ENCODE measurements around the gene DCLK1. TPM values are rescaled to one million over a fixed set of nuclear protein-coding genes. Genes with fewer than 3 reads are reported as not detected.

Gene DCLK1
- total and polyA plus RNA-seq, 10 of the 15 experiments (the other 5 are each of a cell fraction or from before 2014, with no cell fraction given), result not detected

GRCh38 chr13:35956074-35956473 is 175.1 kb downstream of the DCLK1 start:
- BruUV-seq (replicated peaks), result no TSS peak
- no peak overlapping the region for H3K9ac ChIP-seq (ENCODE audit: control insufficient read depth, insufficient read depth, low read length)
- in situ Hi-C loops (cut with MboI), result no loop called here
- H3K4me3 ChIP-seq, result no peak overlapping the region
- FAIRE-seq (no peak), ATAC-seq (no peak), DNase-seq (ENCODE audit: low read depth, low spot score) (no peak)
- H4K20me1 ChIP-seq (ENCODE audit: control insufficient read depth, insufficient read depth), result no peaks in the 10 kb centered on the region
- H3K4me1 ChIP-seq (ENCODE audit: control insufficient read depth, insufficient read depth, low read length), result no peaks in the 10 kb centered on the region
- intact Hi-C loops (cut with micrococcal nuclease; ENCODE audit: unreplicated experiment), result no loop called here
- H2AFZ ChIP-seq (ENCODE audit: control insufficient read depth, low read depth, low read length), result no peak overlapping the region
- H3K27ac ChIP-seq (ENCODE audit: control insufficient read depth, insufficient read depth), result no peak overlapping the region
- no peaks in the 10 kb centered on the region for H3K36me3 ChIP-seq (ENCODE audit: control insufficient read depth in 2 of 2, insufficient read depth in 2 of 2, low read length in 1 of 2)
- SMC1A ChIA-PET (ENCODE audit: uncharacterized antibody, unreplicated experiment), result no interaction called here
- CTCF ChIA-PET, result no interaction called here
- no peaks in the 10 kb centered on the region for H3K9me3 ChIP-seq (replicated peaks; ENCODE audit: control insufficient read depth, insufficient read depth, low read length)
- H3K79me2 ChIP-seq (ENCODE audit: control insufficient read depth, insufficient read depth, low read length), result no peaks in the 10 kb centered on the region
- RAD21 ChIA-PET (ENCODE audit: unreplicated experiment), result no interaction called here
- POLR2A ChIA-PET, result no interaction called here
- H3K27me3 ChIP-seq (replicated peaks in 1 of 2; ENCODE audit: control insufficient read depth in 2 of 2, insufficient read depth in 2 of 2, low read length in 1 of 2), result no peaks in the 10 kb centered on the region
- TF ChIP-seq SMAD1 (IDR thresholded peaks at IDR 0.05; ENCODE audit: low read depth, partially characterized antibody) (no peak), TARDBP (IDR thresholded peaks at IDR 0.05; ENCODE audit: borderline replicate concordance) (no peak)
- H3K4me2 ChIP-seq (ENCODE audit: control insufficient read depth, insufficient read depth), result no peak overlapping the region

GRCh38 chr13:35954207-35954560 is 177.0 kb downstream of the DCLK1 start:
- RAD21 ChIA-PET (ENCODE audit: unreplicated experiment), result interaction anchor here (0.6 to 1.8 kb wide), 2 partner anchors 136 to 244 kb away, joined by 4 to 5 read pairs; no protein-coding TSS in a partner anchor

More at GRCh38 chr13:35954207-35954560, 177.0 kb downstream of the DCLK1 start:
- intact Hi-C loops (cut with micrococcal nuclease; ENCODE audit: unreplicated experiment), result no loop called here
- ChIA-PET CTCF (interaction anchor here (0.7 to 1.8 kb wide), 3 partner anchors 13 to 385 kb away, joined by 3 to 10 read pairs (median 3); no protein-coding TSS in a partner anchor), POLR2A (no interaction called here), SMC1A (ENCODE audit: uncharacterized antibody, unreplicated experiment) (interaction anchor here (1.3 kb wide), 1 partner anchor 135 kb away, joined by 3 read pairs; no protein-coding TSS in a partner anchor)
- no peaks in the 10 kb centered on the region for H4K20me1 ChIP-seq (ENCODE audit: control insufficient read depth, insufficient read depth)
- no peak overlapping the region for H3K4me2 ChIP-seq (ENCODE audit: control insufficient read depth, insufficient read depth)
- H3K27ac ChIP-seq (ENCODE audit: control insufficient read depth, insufficient read depth), result no peak overlapping the region
- DNase-seq (ENCODE audit: low read depth, low spot score), result no peak
- no peak overlapping the region for H3K4me3 ChIP-seq
- no peak overlapping the region for H3K9ac ChIP-seq (ENCODE audit: control insufficient read depth, insufficient read depth, low read length)
- TF ChIP-seq GATAD2B (conservative IDR thresholded peaks at IDR 0.05; ENCODE audit: low read depth), result no peak
- no peak for TF ChIP-seq RELB (IDR thresholded peaks at IDR 0.05; ENCODE audit: low read depth)
- no peak for TF ChIP-seq PAX5 (IDR thresholded peaks at IDR 0.05; ENCODE audit: borderline replicate concordance, low read depth, low read length)
- TF ChIP-seq, protein P1, sequence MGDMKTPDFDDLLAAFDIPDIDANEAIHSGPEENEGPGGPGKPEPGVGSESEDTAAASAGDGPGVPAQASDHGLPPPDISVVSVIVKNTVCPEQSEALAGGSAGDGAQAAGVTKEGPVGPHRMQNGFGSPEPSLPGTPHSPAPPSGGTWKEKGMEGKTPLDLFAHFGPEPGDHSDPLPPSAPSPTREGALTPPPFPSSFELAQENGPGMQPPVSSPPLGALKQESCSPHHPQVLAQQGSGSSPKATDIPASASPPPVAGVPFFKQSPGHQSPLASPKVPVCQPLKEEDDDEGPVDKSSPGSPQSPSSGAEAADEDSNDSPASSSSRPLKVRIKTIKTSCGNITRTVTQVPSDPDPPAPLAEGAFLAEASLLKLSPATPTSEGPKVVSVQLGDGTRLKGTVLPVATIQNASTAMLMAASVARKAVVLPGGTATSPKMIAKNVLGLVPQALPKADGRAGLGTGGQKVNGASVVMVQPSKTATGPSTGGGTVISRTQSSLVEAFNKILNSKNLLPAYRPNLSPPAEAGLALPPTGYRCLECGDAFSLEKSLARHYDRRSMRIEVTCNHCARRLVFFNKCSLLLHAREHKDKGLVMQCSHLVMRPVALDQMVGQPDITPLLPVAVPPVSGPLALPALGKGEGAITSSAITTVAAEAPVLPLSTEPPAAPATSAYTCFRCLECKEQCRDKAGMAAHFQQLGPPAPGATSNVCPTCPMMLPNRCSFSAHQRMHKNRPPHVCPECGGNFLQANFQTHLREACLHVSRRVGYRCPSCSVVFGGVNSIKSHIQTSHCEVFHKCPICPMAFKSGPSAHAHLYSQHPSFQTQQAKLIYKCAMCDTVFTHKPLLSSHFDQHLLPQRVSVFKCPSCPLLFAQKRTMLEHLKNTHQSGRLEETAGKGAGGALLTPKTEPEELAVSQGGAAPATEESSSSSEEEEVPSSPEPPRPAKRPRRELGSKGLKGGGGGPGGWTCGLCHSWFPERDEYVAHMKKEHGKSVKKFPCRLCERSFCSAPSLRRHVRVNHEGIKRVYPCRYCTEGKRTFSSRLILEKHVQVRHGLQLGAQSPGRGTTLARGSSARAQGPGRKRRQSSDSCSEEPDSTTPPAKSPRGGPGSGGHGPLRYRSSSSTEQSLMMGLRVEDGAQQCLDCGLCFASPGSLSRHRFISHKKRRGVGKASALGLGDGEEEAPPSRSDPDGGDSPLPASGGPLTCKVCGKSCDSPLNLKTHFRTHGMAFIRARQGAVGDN (IDR thresholded peaks at IDR 0.05), result no peak
- TF ChIP-seq KLF5 (IDR thresholded peaks at IDR 0.05; ENCODE audit: partially characterized antibody), result no peak
- no peak for TF ChIP-seq ZBED1 (IDR thresholded peaks at IDR 0.05; ENCODE audit: borderline replicate concordance)
- TF ChIP-seq, protein P2, sequence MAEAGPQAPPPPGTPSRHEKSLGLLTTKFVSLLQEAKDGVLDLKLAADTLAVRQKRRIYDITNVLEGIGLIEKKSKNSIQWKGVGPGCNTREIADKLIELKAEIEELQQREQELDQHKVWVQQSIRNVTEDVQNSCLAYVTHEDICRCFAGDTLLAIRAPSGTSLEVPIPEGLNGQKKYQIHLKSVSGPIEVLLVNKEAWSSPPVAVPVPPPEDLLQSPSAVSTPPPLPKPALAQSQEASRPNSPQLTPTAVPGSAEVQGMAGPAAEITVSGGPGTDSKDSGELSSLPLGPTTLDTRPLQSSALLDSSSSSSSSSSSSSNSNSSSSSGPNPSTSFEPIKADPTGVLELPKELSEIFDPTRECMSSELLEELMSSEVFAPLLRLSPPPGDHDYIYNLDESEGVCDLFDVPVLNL (IDR thresholded peaks at IDR 0.05; ENCODE audit: low read depth, low read length), result no peak
- no peak for TF ChIP-seq SMARCA5 (IDR thresholded peaks at IDR 0.05)
- TF ChIP-seq SREBF2 (IDR thresholded peaks at IDR 0.05; ENCODE audit: low read length), result no peak
- no peak for FAIRE-seq
- no peaks in the 10 kb centered on the region for H3K27me3 ChIP-seq (replicated peaks in 1 of 2; ENCODE audit: control insufficient read depth in 2 of 2, insufficient read depth in 2 of 2, low read length in 1 of 2)
- H2AFZ ChIP-seq (ENCODE audit: control insufficient read depth, low read depth, low read length), result no peak overlapping the region
- no peaks in the 10 kb centered on the region for H3K4me1 ChIP-seq (ENCODE audit: control insufficient read depth, insufficient read depth, low read length)
- in situ Hi-C loops (cut with MboI), result no loop called here
- no TSS peak for BruUV-seq (replicated peaks)
- 31% methylated on average over 3 of the region's 3 CpGs for WGBS (ENCODE audit: insufficient coverage, insufficient replicate concordance, low lambda C conversion rate, missing lambda C conversion rate)
- H3K79me2 ChIP-seq (ENCODE audit: control insufficient read depth, insufficient read depth, low read length), result no peaks in the 10 kb centered on the region
- ATAC-seq, result no peak
- no peaks in the 10 kb centered on the region for H3K36me3 ChIP-seq (ENCODE audit: control insufficient read depth in 2 of 2, insufficient read depth in 2 of 2, low read length in 1 of 2)
- no peaks in the 10 kb centered on the region for H3K9me3 ChIP-seq (replicated peaks; ENCODE audit: control insufficient read depth, insufficient read depth, low read length)
